ENCODE data around the gene SPIRE1.

Gene SPIRE1

DNA sequence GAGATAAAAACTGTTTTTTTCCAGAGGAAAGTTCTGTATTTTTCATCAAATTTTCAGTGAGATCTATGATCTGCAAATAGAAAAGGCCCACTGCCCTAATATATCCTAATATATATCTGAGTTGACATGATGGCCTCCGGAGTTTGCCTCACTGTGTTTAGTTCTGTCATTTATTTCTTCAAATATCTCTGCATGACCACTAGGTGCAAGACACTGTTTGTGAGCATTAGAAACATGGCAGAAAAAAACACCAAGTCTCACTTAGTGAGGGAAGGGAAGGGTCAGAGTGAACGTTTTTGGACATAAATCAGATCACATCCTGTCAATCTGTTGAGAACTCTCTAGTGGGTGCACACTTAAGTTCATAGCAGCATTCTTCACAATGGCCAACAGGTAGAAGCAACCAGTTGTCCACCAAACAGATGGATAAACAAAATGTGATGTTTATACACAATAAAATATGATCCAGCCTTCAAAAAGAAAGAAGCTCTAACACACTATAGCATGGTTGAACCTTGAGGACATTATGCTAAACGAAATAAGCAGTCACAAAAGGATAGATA is 53.4 kb downstream of the SPIRE1 start:
- DNase-seq, result no peak

GRCh38 chr18:12599966-12600365 is 57.9 kb downstream of the SPIRE1 start:
- H3K4me3 ChIP-seq (ENCODE audit: low read length), result no peak overlapping the region
- no peak overlapping the region for H3K18ac ChIP-seq (ENCODE audit: low read length)
- H3K27me3 ChIP-seq (ENCODE audit: insufficient read depth, low read length, poor library complexity), result no peaks in the 10 kb centered on the region
- H3K56ac ChIP-seq (ENCODE audit: low read length), result no peak overlapping the region
- H4K5ac ChIP-seq (ENCODE audit: low read length), result no peak overlapping the region
- H3K79me2 ChIP-seq (ENCODE audit: control insufficient read depth, insufficient read depth, low read length), result no peaks in the 10 kb centered on the region
- no peak overlapping the region for H3K9ac ChIP-seq (ENCODE audit: low read length)
- no peak overlapping the region for H3K4ac ChIP-seq (ENCODE audit: low read depth, low read length)
- H2BK120ac ChIP-seq (ENCODE audit: low read depth, low read length), result no peak overlapping the region
- H3K27ac ChIP-seq (ENCODE audit: low read depth, low read length), result no peak overlapping the region
- no peak overlapping the region for H4K8ac ChIP-seq (ENCODE audit: low read depth, low read length)
- no CpG with 5 or more reads among the region's 3 CpGs for WGBS (ENCODE audit: extremely low coverage, insufficient coverage, low lambda C conversion rate)
- no peak overlapping the region for H2AK5ac ChIP-seq (ENCODE audit: low read length)
- no peak overlapping the region for H2BK5ac ChIP-seq (ENCODE audit: low read length)
- no peak overlapping the region for H3K23ac ChIP-seq (ENCODE audit: low read length)
- no peaks in the 10 kb centered on the region for H3K4me1 ChIP-seq (ENCODE audit: control insufficient read depth, low read depth, low read length)
- no peak for DNase-seq
- no peak overlapping the region for H3K4me2 ChIP-seq (ENCODE audit: low read length)
- no peaks in the 10 kb centered on the region for H3K36me3 ChIP-seq (ENCODE audit: control insufficient read depth, insufficient read depth, low read length)
- no peak overlapping the region for H2BK15ac ChIP-seq (replicated peaks; ENCODE audit: low read depth)
- no peaks in the 10 kb centered on the region for H3K79me1 ChIP-seq (ENCODE audit: low read length)

More for the DNA sequence above, 53.4 kb downstream of the SPIRE1 start:
- H4K5ac ChIP-seq (ENCODE audit: low read length), result no peak overlapping the region
- no CpG with 5 or more reads among the region's 3 CpGs for WGBS (ENCODE audit: extremely low coverage, insufficient coverage, low lambda C conversion rate)
- H2BK5ac ChIP-seq (ENCODE audit: low read length), result no peak overlapping the region
- H3K4me3 ChIP-seq (ENCODE audit: low read length), result no peak overlapping the region
- H3K23ac ChIP-seq (ENCODE audit: low read length), result no peak overlapping the region
- H3K4me2 ChIP-seq (ENCODE audit: low read length), result no peak overlapping the region
- H3K18ac ChIP-seq (ENCODE audit: low read length), result no peak overlapping the region
- H2BK120ac ChIP-seq (ENCODE audit: low read depth, low read length), result no peak overlapping the region
- H3K36me3 ChIP-seq (ENCODE audit: control insufficient read depth, insufficient read depth, low read length), result no peaks in the 10 kb centered on the region
- H3K27me3 ChIP-seq (ENCODE audit: insufficient read depth, low read length, poor library complexity), result no peaks in the 10 kb centered on the region
- H3K27ac ChIP-seq (ENCODE audit: low read depth, low read length), result no peak overlapping the region
- H4K8ac ChIP-seq (ENCODE audit: low read depth, low read length), result no peak overlapping the region
- no peaks in the 10 kb centered on the region for H3K4me1 ChIP-seq (ENCODE audit: control insufficient read depth, low read depth, low read length)
- H3K4ac ChIP-seq (ENCODE audit: low read depth, low read length), result no peak overlapping the region
- no peak overlapping the region for H2BK15ac ChIP-seq (replicated peaks; ENCODE audit: low read depth)
- no peak overlapping the region for H3K56ac ChIP-seq (ENCODE audit: low read length)
- no peak overlapping the region for H2AK5ac ChIP-seq (ENCODE audit: low read length)
- H3K9ac ChIP-seq (ENCODE audit: low read length), result no peak overlapping the region
- no peaks in the 10 kb centered on the region for H3K79me2 ChIP-seq (ENCODE audit: control insufficient read depth, insufficient read depth, low read length)
- no peaks in the 10 kb centered on the region for H3K79me1 ChIP-seq (ENCODE audit: low read length)

DNA sequence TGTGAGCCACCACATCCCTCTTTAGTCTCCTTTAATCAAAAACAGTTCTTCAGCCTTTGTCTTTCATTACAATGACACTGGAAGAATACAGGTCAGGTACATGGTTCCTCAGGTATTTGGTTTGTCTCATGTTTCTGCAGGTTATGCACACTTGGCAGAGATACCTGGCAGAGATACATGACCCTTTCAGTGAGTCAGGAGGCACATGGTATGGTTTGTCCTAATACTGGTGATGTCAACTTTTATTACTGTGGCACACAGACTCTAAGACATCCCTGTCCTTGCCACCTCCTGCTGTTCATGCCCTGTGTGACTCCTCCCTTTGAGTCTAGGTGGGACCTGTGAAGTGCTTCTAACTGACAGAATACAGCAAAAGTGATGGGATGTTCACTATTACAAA is 58.4 kb downstream of the SPIRE1 start:
- no peak overlapping the region for H3K4ac ChIP-seq (ENCODE audit: low read depth, low read length)
- H2AK5ac ChIP-seq (ENCODE audit: low read length), result no peak overlapping the region
- no peak overlapping the region for H2BK120ac ChIP-seq (ENCODE audit: low read depth, low read length)

DNA sequence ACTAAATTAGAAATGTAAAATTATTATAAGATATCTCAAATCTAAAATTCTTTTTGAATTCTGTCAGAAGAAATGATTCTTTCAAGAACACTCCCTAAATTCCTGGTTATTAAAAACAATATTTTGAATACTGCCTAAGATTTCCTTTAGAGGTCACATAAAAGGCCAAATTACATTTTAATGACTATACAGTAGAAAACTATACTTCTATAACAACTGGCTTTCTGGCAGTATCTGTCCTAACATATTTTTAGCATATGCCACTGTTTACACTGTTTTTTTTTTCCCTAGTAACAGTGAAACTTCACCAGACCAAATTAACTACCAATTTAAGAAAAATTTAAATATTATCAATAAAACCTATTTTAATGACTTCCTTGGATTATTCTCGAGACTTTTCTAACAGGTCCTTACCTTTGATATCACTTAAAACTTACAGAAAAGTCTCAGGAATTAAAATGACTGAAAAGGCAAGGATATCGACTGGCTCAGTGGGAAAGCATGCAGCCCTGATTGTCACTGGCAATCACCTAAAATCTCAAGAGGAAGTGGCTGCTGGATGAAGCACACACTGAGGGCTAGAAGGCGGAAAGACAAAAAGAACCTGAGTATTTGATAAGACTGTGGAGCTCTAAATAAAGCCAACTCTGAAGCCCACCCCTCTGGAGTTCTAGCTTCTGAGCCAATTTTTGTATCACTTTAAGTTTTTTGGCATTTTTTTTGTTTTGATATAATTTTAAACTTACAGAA is 59.6 kb downstream of the SPIRE1 start:
- Histone ChIP-seq H3K27me3 (ENCODE audit: insufficient read depth, low read length, poor library complexity) (no peaks in the 10 kb centered on the region), H3K9ac (ENCODE audit: low read length) (no peak overlapping the region), H3K4me1 (ENCODE audit: control insufficient read depth, low read depth, low read length) (no peaks in the 10 kb centered on the region), H3K4ac (ENCODE audit: low read depth, low read length) (no peak overlapping the region), H3K18ac (ENCODE audit: low read length) (no peak overlapping the region), H3K79me2 (ENCODE audit: control insufficient read depth, insufficient read depth, low read length) (no peaks in the 10 kb centered on the region), H3K4me2 (ENCODE audit: low read length) (no peak overlapping the region), H3K4me3 (ENCODE audit: low read length) (no peak overlapping the region), H3K79me1 (ENCODE audit: low read length) (no peaks in the 10 kb centered on the region), H4K5ac (ENCODE audit: low read length) (no peak overlapping the region), H4K8ac (ENCODE audit: low read depth, low read length) (no peak overlapping the region), H3K23ac (ENCODE audit: low read length) (no peak overlapping the region), H2BK5ac (ENCODE audit: low read length) (no peak overlapping the region), H3K36me3 (ENCODE audit: control insufficient read depth, insufficient read depth, low read length) (no peaks in the 10 kb centered on the region), H2AK5ac (ENCODE audit: low read length) (no peak overlapping the region), H2BK120ac (ENCODE audit: low read depth, low read length) (no peak overlapping the region), H3K27ac (ENCODE audit: low read depth, low read length) (no peak overlapping the region), H3K56ac (ENCODE audit: low read length) (no peak overlapping the region), H2BK15ac (replicated peaks; ENCODE audit: low read depth) (no peak overlapping the region)
- peak; percentile 64 for DNase-seq
- no CpG with 5 or more reads among the region's 3 CpGs for WGBS (ENCODE audit: extremely low coverage, insufficient coverage, low lambda C conversion rate)

More for the DNA sequence above, 58.4 kb downstream of the SPIRE1 start:
- no peak overlapping the region for H2BK5ac ChIP-seq (ENCODE audit: low read length)
- no peaks in the 10 kb centered on the region for H3K79me1 ChIP-seq (ENCODE audit: low read length)
- H3K4me3 ChIP-seq (ENCODE audit: low read length), result no peak overlapping the region
- no peak overlapping the region for H3K4me2 ChIP-seq (ENCODE audit: low read length)
- no peak overlapping the region for H3K56ac ChIP-seq (ENCODE audit: low read length)
- no peak overlapping the region for H4K5ac ChIP-seq (ENCODE audit: low read length)
- H2BK15ac ChIP-seq (replicated peaks; ENCODE audit: low read depth), result no peak overlapping the region
- H3K18ac ChIP-seq (ENCODE audit: low read length), result no peak overlapping the region
- H3K4me1 ChIP-seq (ENCODE audit: control insufficient read depth, low read depth, low read length), result no peaks in the 10 kb centered on the region
- no peak for DNase-seq
- no peak overlapping the region for H3K27ac ChIP-seq (ENCODE audit: low read depth, low read length)
- no peaks in the 10 kb centered on the region for H3K36me3 ChIP-seq (ENCODE audit: control insufficient read depth, insufficient read depth, low read length)
- H3K9ac ChIP-seq (ENCODE audit: low read length), result no peak overlapping the region
- no peaks in the 10 kb centered on the region for H3K79me2 ChIP-seq (ENCODE audit: control insufficient read depth, insufficient read depth, low read length)
- no peak overlapping the region for H4K8ac ChIP-seq (ENCODE audit: low read depth, low read length)
- H3K23ac ChIP-seq (ENCODE audit: low read length), result no peak overlapping the region
- no peaks in the 10 kb centered on the region for H3K27me3 ChIP-seq (ENCODE audit: insufficient read depth, low read length, poor library complexity)

DNA sequence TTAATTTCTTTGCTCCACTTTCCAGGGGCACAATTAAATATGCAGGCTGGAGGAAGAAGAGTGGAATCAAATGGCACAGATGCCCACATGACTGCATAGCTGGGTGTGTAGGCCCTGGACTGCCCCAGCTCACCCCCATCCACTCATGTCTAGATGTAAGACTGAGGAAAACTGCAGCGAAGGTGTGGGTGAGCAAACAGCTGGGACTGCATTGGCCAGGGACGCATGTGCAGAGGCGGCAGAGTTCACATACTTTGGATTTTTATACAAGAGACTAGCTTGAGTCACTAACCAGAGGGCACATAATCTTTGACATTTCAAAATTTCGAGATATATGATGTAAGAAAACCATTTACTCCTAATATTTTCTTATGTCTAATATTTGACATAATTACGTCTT is 60.1 kb downstream of the SPIRE1 start:
- H3K79me1 ChIP-seq (ENCODE audit: low read length), result no peaks in the 10 kb centered on the region

More for the DNA sequence above, 60.1 kb downstream of the SPIRE1 start:
- Histone ChIP-seq H3K9ac (ENCODE audit: low read length) (no peak overlapping the region), H4K8ac (ENCODE audit: low read depth, low read length) (no peak overlapping the region), H3K36me3 (ENCODE audit: control insufficient read depth, insufficient read depth, low read length) (no peaks in the 10 kb centered on the region), H2AK5ac (ENCODE audit: low read length) (no peak overlapping the region), H3K23ac (ENCODE audit: low read length) (no peak overlapping the region), H2BK120ac (ENCODE audit: low read depth, low read length) (no peak overlapping the region), H3K4me1 (ENCODE audit: control insufficient read depth, low read depth, low read length) (no peaks in the 10 kb centered on the region), H3K4me2 (ENCODE audit: low read length) (no peak overlapping the region), H3K27me3 (ENCODE audit: insufficient read depth, low read length, poor library complexity) (no peaks in the 10 kb centered on the region), H3K79me2 (ENCODE audit: control insufficient read depth, insufficient read depth, low read length) (no peaks in the 10 kb centered on the region), H3K27ac (ENCODE audit: low read depth, low read length) (no peak overlapping the region), H3K56ac (ENCODE audit: low read length) (no peak overlapping the region), H2BK5ac (ENCODE audit: low read length) (no peak overlapping the region), H4K5ac (ENCODE audit: low read length) (no peak overlapping the region), H3K18ac (ENCODE audit: low read length) (peak overlapping the region; percentile 85), H3K4ac (ENCODE audit: low read depth, low read length) (peak overlapping the region; percentile 65), H2BK15ac (replicated peaks; ENCODE audit: low read depth) (no peak overlapping the region), H3K4me3 (ENCODE audit: low read length) (no peak overlapping the region)
- 98% methylated on average over 2 of the region's 5 CpGs for WGBS (ENCODE audit: extremely low coverage, insufficient coverage, low lambda C conversion rate)
- no peak for DNase-seq

All from mesendoderm (in vitro differentiated cells).